ENCODE data around the gene NPY2R.

Gene NPY2R

GRCh38 chr4:155208258-155209054 is at the start of gene NPY2R:
Gene NPY2R (plus strand): TSS chr4:155208636. CDS start chr4:155213940, 5,304 bp downstream.
- DNase-seq = no peak

GRCh38 chr4:155161357-155161756 is 47.1 kb upstream of the NPY2R start:
- no peak for DNase-seq

GRCh38 chr4:155164718-155165117 is 43.7 kb upstream of the NPY2R start:
- no peak for DNase-seq

GRCh38 chr4:155170569-155170968 is 37.9 kb upstream of the NPY2R start:
- no peak for DNase-seq

GRCh38 chr4:155173371-155173770 is 35.1 kb upstream of the NPY2R start:
- DNase-seq = no peak

- DNase-seq = no peak
Measured at GRCh38 chr4:155174668-155175067, 33.8 kb upstream of the NPY2R start.

GRCh38 chr4:155179216-155179615 is 29.2 kb upstream of the NPY2R start:
- DNase-seq = no peak

- DNase-seq = no peak
Measured at GRCh38 chr4:155186972-155187371, 21.5 kb upstream of the NPY2R start.

GRCh38 chr4:155187989-155188388 is 20.4 kb upstream of the NPY2R start:
- no peak for DNase-seq

GRCh38 chr4:155190099-155190498 is 18.3 kb upstream of the NPY2R start:
- DNase-seq = no peak

- no peak for DNase-seq
Measured at GRCh38 chr4:155197757-155198156, 10.7 kb upstream of the NPY2R start.

GRCh38 chr4:155207534-155208257 is 740 bp upstream of the NPY2R start:
- no peak for DNase-seq

GRCh38 chr4:155220025-155220424 is 11.6 kb downstream of the NPY2R start:
- no peak for DNase-seq

- DNase-seq = no peak
Measured at GRCh38 chr4:155227131-155227530, 18.7 kb downstream of the NPY2R start.

- no peak for DNase-seq
Measured at GRCh38 chr4:155228713-155229112, 20.3 kb downstream of the NPY2R start.

- no peak for DNase-seq
Measured at GRCh38 chr4:155232432-155232831, 24.0 kb downstream of the NPY2R start.

GRCh38 chr4:155234206-155234605 is 25.8 kb downstream of the NPY2R start:
- DNase-seq = no peak

GRCh38 chr4:155237567-155237966 is 29.1 kb downstream of the NPY2R start:
- no peak for DNase-seq

- DNase-seq = no peak
Measured at GRCh38 chr4:155241225-155241624, 32.8 kb downstream of the NPY2R start.

- no peak for DNase-seq
Measured at GRCh38 chr4:155241664-155242063, 33.2 kb downstream of the NPY2R start.

- DNase-seq = no peak
Measured at GRCh38 chr4:155245105-155245504, 36.7 kb downstream of the NPY2R start.

GRCh38 chr4:155248002-155248896 is 39.8 kb downstream of the NPY2R start:
- DNase-seq = no peak

- DNase-seq = no peak
Measured at GRCh38 chr4:155249016-155249566, 40.7 kb downstream of the NPY2R start.

Measured in DMS79 treated with DMSO at 0.1 percent for 48 hours (cell line).